HepG2 (cell line): ENCODE measurements around the gene NAA25. TPM values are rescaled to one million over a fixed set of nuclear protein-coding genes. Genes with fewer than 3 reads are reported as not detected.

Experiments used
- AFF4 ChIP-seq: sonication (generic); formaldehyde crosslinking; IDR thresholded peaks from 2 replicates; pipeline ENCODE4 v1.4.0; 2020; ENCODE audit warnings: missing genetic modification reagents
- FOXC1 ChIP-seq: sonication (generic); formaldehyde crosslinking; IDR thresholded peaks from 2 replicates; pipeline ENCODE4 v1.8.0; 2022; ENCODE audit warnings: mild to moderate bottlenecking, missing genetic modification reagents, borderline replicate concordance
- HMGXB4 ChIP-seq, 2 experiments: sonication (generic) in 1 of 2; formaldehyde crosslinking in 1 of 2; IDR thresholded peaks; 2 replicates each; pipeline versions ENCODE4 v1.4.0 to v1.6.1; 2018 to 2020; ENCODE audit warnings: missing genetic modification reagents in 2 of 2, borderline replicate concordance in 1 of 2, low read depth in 1 of 2, mild to moderate bottlenecking in 1 of 2, missing biosample characterization in 1 of 2
- KLF16 ChIP-seq, 2 experiments: sonication (generic) in 1 of 2; formaldehyde crosslinking in 1 of 2; IDR thresholded peaks; 2 replicates each; pipeline versions ENCODE4 v1.6.1 to v1.8.0; 2016 to 2023; ENCODE audit warnings: missing genetic modification reagents in 2 of 2, missing compliant biosample characterization in 1 of 2
- LBX2 ChIP-seq: sonication (generic); formaldehyde crosslinking; IDR thresholded peaks from 2 replicates; pipeline ENCODE4 v1.5.0; 2020; ENCODE audit warnings: missing genetic modification reagents, mild to moderate bottlenecking, borderline replicate concordance
- MEIS1 ChIP-seq: sonication (generic); formaldehyde crosslinking; IDR thresholded peaks from 2 replicates; pipeline ENCODE4 v1.9.0; 2021; ENCODE audit warnings: mild to moderate bottlenecking, missing genetic modification reagents, moderate library complexity, borderline replicate concordance
- POLR2AphosphoS5 ChIP-seq: IDR thresholded peaks from 2 replicates; pipeline ENCODE4 v1.6.1; 2012; ENCODE audit warnings: low read depth, low read length
- SAP130 ChIP-seq: IDR thresholded peaks from 2 replicates; pipeline ENCODE4 v1.6.1; 2016; ENCODE audit warnings: low read depth
- SRF ChIP-seq: IDR thresholded peaks from 2 replicates; pipeline ENCODE4 v1.6.1; 2011; ENCODE audit warnings: mild to moderate bottlenecking, low read depth, low read length, moderate library complexity
- TARDBP ChIP-seq: sonication (generic); formaldehyde crosslinking; IDR thresholded peaks from 2 replicates; pipeline ENCODE4 v1.8.0; 2022; ENCODE audit warnings: mild to moderate bottlenecking, missing genetic modification reagents
- ZNF10 ChIP-seq: sonication (generic); formaldehyde crosslinking; IDR thresholded peaks from 2 replicates; pipeline ENCODE4 v1.4.0; 2020; ENCODE audit warnings: mild to moderate bottlenecking, low read depth, missing genetic modification reagents, borderline replicate concordance
- ZNF263 ChIP-seq: sonication (generic); formaldehyde crosslinking; IDR thresholded peaks from 2 replicates; pipeline ENCODE4 v1.4.0; 2020; ENCODE audit warnings: missing genetic modification reagents
- ZNF646 ChIP-seq: sonication (generic); formaldehyde crosslinking; IDR thresholded peaks from 2 replicates; pipeline ENCODE4 v1.9.0; 2021; ENCODE audit warnings: mild to moderate bottlenecking, missing genetic modification reagents
- polyA plus RNA-seq, 8 experiments: library from polyadenylated mRNA; depleted of rRNA in 3 of 8; stranded (reverse) in 7 of 8; unstranded in 1 of 8; fragments of >200 nt; fragmentation: Illumina TruSeq in 4 of 8; extraction: Trizol in 4 of 8; gene quantifications; 2 replicates each; pipeline versions ENCODE4 v1.2.1 to v1.2.3, GENCODE V29; 2011 to 2016; ENCODE audit warnings: low read depth in 4 of 8, missing spikeins in 1 of 8, mixed read lengths in 1 of 8; ENCODE audit not compliant: insufficient read depth in 1 of 8
- total RNA-seq, 5 experiments: library from RNA; depleted of rRNA; stranded (reverse); fragments of >200 nt; fragmentation: Illumina TruSeq; extraction: Trizol; gene quantifications; 2 replicates each; pipeline ENCODE4 v1.2.3, GENCODE V29; 2016; ENCODE audit warnings: low read depth in 1 of 5

Gene NAA25
- total and polyA plus RNA-seq, 2 of the 13 experiments (the other 11 are each of a cell fraction or from before 2014, with no cell fraction given) = 11.4 to 32.0 TPM

GRCh38 chr12:112108202-112109079 lies at the start of gene NAA25 (continued):
- TF ChIP-seq ZNF646 (CRISPR knock-in tag) (no peak), TARDBP (CRISPR knock-in tag) (no peak), SRF (no peak), POLR2AphosphoS5 (peak; percentile 56), FOXC1 (CRISPR knock-in tag) (peak; percentile 76; the same call in 1 of the 2 replicates), AFF4 (CRISPR knock-in tag) (no peak), ZNF263 (CRISPR knock-in tag) (peak; percentile 54; the same call in 1 of the 2 replicates), KLF16 (CRISPR knock-in tag; IDR thresholded peaks at IDR 0.05) (peak in 1 of 2 experiments; percentile 53; a peak in 2 of 4 replicates), SAP130 (CRISPR knock-in tag) (peak; percentile 84), HMGXB4 (CRISPR knock-in tag; IDR thresholded peaks at IDR 0.05; ENCODE audit: borderline replicate concordance in 1 of 2, low read depth in 1 of 2) (no peak; a peak in 4 of 4 replicates), LBX2 (0 out of 2 replicates have a peak, but pooled peaks have one; percentile 29), MEIS1 (0 out of 2 replicates have a peak, but pooled peaks have one; percentile 31), ZNF10 (CRISPR knock-in tag) (no peak)
